ENCODE results near the gene WIZ. TPM values are rescaled to one million over a fixed set of nuclear protein-coding genes. Genes with fewer than 3 reads are reported as not detected.

The WIZ gene
- total and polyA plus RNA-seq, 9 of the 15 experiments (the other 6 are each of a cell fraction or from before 2014, with no cell fraction given), result 0.06 to 37.5 (median 4.8) TPM

DNA sequence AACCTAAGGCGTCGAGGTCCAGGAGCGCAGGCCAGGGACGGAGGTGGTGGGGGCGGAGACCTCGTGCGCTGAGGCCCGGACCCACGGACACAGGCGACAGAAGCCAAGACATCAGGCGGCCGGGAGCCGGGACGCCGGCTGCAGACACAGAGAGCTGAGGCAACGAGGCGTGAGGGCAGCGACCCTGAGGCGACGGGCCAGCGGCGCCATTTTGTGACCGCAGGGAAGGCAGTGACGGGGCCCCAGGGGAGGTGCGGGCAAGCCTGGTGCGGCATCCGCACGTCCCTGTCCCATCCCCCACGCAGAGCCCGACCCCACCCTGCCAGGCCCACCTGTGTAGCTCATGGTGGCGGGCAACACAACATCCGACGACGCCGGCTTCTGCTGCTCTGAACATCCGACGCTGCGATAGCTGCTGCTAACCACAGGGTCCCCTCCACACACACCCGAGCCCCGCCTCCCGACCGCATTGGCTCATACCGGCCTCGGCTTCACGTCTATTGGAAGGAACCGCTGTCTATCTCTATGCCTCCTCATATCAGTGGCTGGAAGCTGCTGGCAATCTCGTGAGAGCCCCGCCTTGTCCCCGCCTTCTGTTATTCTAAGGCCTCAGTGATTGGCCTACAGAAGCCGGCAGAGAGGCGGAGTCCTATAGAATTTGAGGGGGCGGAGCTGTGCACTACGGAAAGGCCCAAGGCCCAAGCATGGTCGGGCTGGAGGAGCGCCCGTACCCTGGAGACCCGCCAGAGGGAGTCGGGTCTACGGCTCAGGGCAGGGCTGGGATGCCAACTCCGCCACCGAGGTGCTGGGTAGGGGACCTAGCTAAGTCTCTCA is 31.0 kb downstream of the WIZ start, which contains the start of gene AKAP8L (continued):
- TF ChIP-seq, protein P1, sequence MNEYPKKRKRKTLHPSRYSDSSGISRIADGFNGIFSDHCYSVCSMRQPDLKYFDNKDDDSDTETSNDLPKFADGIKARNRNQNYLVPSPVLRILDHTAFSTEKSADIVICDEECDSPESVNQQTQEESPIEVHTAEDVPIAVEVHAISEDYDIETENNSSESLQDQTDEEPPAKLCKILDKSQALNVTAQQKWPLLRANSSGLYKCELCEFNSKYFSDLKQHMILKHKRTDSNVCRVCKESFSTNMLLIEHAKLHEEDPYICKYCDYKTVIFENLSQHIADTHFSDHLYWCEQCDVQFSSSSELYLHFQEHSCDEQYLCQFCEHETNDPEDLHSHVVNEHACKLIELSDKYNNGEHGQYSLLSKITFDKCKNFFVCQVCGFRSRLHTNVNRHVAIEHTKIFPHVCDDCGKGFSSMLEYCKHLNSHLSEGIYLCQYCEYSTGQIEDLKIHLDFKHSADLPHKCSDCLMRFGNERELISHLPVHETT (CRISPR knock-in tag; conservative IDR thresholded peaks at IDR 0.05 in 1 of 2, IDR thresholded peaks at IDR 0.05 in 1 of 2), result 0 out of 4 replicates have a peak, but pooled peaks of 1 of the 2 experiments have one; percentile 32
- TF ChIP-seq ZNF551 (CRISPR knock-in tag; IDR thresholded peaks at IDR 0.05) (no peak), CTBP1 (IDR thresholded peaks at IDR 0.05; ENCODE audit: borderline replicate concordance) (peak; percentile 36; the same call in 1 of the 2 replicates), ZEB2 (IDR thresholded peaks at IDR 0.05) (no peak), GATA2 (CRISPR knock-in tag; IDR thresholded peaks at IDR 0.05) (no peak), RBM22 (IDR thresholded peaks at IDR 0.05; ENCODE audit: low read depth, low read length, poor library complexity, severe bottlenecking) (peak; percentile 93), DPF2 (IDR thresholded peaks at IDR 0.05) (0 out of 2 replicates have a peak, but pooled peaks have one; percentile 30), DIDO1 (tag; IDR thresholded peaks at IDR 0.05; ENCODE audit: low read depth) (no peak), SLC30A9 (CRISPR knock-in tag; IDR thresholded peaks at IDR 0.05) (no peak), ZNF274 (IDR thresholded peaks at IDR 0.05; ENCODE audit: borderline replicate concordance, low read depth, low read length) (no peak), NFRKB (IDR thresholded peaks at IDR 0.05; ENCODE audit: low read depth) (peak; percentile 54; the same call in 1 of the 2 replicates), TCF7L2 (IDR thresholded peaks at IDR 0.05; ENCODE audit: low read depth, low read length) (no peak), NUFIP1 (IDR thresholded peaks at IDR 0.05; ENCODE audit: partially characterized antibody) (no peak), CBX8 (IDR thresholded peaks at IDR 0.05; ENCODE audit: borderline replicate concordance, extremely low read depth, low read depth, low read length, poor library complexity, severe bottlenecking) (no peak), HDAC2 (IDR thresholded peaks at IDR 0.05) (no peak), TEAD1 (CRISPR knock-in tag; IDR thresholded peaks at IDR 0.05) (peak; percentile 33 to 66; a peak in 1 of 4 replicates), LEF1 (IDR thresholded peaks at IDR 0.05) (no peak), CXXC5 (CRISPR knock-in tag; IDR thresholded peaks at IDR 0.05) (peak; percentile 73), NFYB (IDR thresholded peaks at IDR 0.05; ENCODE audit: extremely low read depth, insufficient read length) (peak; percentile 98), HDAC3 (IDR thresholded peaks at IDR 0.05; ENCODE audit: borderline replicate concordance, partially characterized antibody) (no peak), ZNF121 (CRISPR knock-in tag; conservative IDR thresholded peaks at IDR 0.05) (no peak), STAT5A (IDR thresholded peaks at IDR 0.05; ENCODE audit: borderline replicate concordance, low read length) (no peak; the same call in 1 of the 2 replicates), SMARCC2 (IDR thresholded peaks at IDR 0.05; ENCODE audit: low read depth) (no peak), POLR2A (conservative IDR thresholded peaks at IDR 0.05) (peak; percentile 95), SMC3 (conservative IDR thresholded peaks at IDR 0.05; ENCODE audit: insufficient read depth, low read depth, low read length) (peak; percentile 75)
- TF ChIP-seq, protein P2, sequence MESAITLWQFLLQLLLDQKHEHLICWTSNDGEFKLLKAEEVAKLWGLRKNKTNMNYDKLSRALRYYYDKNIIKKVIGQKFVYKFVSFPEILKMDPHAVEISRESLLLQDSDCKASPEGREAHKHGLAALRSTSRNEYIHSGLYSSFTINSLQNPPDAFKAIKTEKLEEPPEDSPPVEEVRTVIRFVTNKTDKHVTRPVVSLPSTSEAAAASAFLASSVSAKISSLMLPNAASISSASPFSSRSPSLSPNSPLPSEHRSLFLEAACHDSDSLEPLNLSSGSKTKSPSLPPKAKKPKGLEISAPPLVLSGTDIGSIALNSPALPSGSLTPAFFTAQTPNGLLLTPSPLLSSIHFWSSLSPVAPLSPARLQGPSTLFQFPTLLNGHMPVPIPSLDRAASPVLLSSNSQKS (CRISPR knock-in tag; IDR thresholded peaks at IDR 0.05), result no peak

Data from K562 (cell line).